ENCODE data around the gene TPP1. TPM values are rescaled to one million over a fixed set of nuclear protein-coding genes. Genes with fewer than 3 reads are reported as not detected.

The TPP1 gene
- polyA plus RNA-seq, 2 of the 4 experiments (the other 2 are of a cell fraction) = 41.6 to 53.2 TPM

DNA sequence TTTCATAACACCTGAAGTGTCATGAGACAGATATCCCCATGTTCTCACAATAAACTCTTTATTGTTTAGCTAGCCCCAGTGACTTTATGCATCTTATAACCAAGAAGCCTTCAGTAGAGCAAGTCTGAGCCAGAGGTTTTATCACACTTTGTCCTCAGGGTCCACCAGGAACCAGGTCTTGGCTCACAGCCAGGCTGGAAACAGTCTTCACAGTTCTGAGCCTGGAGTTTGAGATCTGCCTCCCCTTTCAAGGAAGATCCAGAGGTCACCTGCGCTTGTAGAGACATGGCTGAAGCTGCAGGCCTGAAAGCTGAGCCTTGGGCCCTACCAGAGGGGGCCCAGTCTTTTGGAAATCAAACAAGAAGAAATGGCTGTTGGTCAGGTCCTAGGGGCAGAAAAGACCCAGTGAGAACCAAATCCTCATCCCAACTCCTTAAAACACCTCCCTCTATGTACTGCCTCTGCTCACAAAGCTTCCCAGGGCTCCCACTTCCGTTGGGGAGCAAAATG is 19.3 kb downstream of the TPP1 start:
- CTCF ChIA-PET = interaction anchor here (1.2 to 1.8 kb wide), 2 partner anchors 19 to 69 kb away, joined by 4 to 5 read pairs; no protein-coding TSS in a partner anchor

DNA sequence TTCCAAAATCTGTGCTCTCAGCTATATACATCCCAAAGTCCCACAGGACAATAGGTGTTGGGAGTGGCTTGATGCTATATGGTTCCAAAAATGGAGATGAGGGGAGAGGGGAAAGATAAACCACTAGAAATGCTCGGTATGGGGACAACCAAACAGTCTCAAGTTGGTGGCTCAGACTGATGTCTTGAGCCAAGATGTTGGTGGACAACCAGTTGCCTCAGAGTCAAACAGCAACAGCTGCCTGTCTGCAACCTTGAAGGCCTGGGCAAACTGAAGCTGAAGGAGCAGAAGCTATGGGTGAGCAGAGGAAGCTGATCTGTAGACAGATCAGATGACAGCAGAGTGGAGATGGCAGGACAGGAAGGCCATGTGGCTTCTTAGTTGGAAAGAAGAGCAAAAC is 19.8 kb downstream of the TPP1 start:
- Histone ChIP-seq H3K4me1 (peaks cover 9% of the 10 kb centered on the region; the same call in 2 of the 3 replicates), H3K27ac (no peak overlapping the region), H3K4me2 (no peak overlapping the region), H3K4me3 (no peak overlapping the region), H3K9me3 (no peaks in the 10 kb centered on the region)
- FAIRE-seq = no peak
- DNase-seq (ENCODE audit: low read depth in 1 of 2, low spot score in 1 of 2) = no peak
- 89% methylated on average over 1 of the region's 1 CpG for WGBS (ENCODE audit: missing lambda C conversion rate)
- TF ChIP-seq EP300 (IDR thresholded peaks at IDR 0.05) (no peak), CBX2 (IDR thresholded peaks at IDR 0.05; ENCODE audit: borderline replicate concordance, low read depth) (no peak), POLR2AphosphoS2 (conservative IDR thresholded peaks at IDR 0.05; ENCODE audit: low read length) (no peak), FOSB (CRISPR knock-in tag; IDR thresholded peaks at IDR 0.05) (no peak), HOXB13 (CRISPR knock-in tag; IDR thresholded peaks at IDR 0.05; ENCODE audit: low read depth) (no peak), JUN (IDR thresholded peaks at IDR 0.05) (no peak), ZFP36 (IDR thresholded peaks at IDR 0.05; ENCODE audit: borderline replicate concordance, partially characterized antibody) (no peak), HEYL (CRISPR knock-in tag; IDR thresholded peaks at IDR 0.05) (no peak), HOXB5 (CRISPR knock-in tag; IDR thresholded peaks at IDR 0.05) (no peak), ZC3H11A (IDR thresholded peaks at IDR 0.05) (no peak), FOXS1 (CRISPR knock-in tag; IDR thresholded peaks at IDR 0.05) (no peak), NFE2L2 (conservative IDR thresholded peaks at IDR 0.05; ENCODE audit: low read length) (no peak), RFX5 (IDR thresholded peaks at IDR 0.05) (no peak), EHF (CRISPR knock-in tag; IDR thresholded peaks at IDR 0.05) (no peak), MAFK (IDR thresholded peaks at IDR 0.05; ENCODE audit: partially characterized antibody) (no peak), CEBPB (IDR thresholded peaks at IDR 0.05) (no peak)
- TF ChIP-seq, protein P1, sequence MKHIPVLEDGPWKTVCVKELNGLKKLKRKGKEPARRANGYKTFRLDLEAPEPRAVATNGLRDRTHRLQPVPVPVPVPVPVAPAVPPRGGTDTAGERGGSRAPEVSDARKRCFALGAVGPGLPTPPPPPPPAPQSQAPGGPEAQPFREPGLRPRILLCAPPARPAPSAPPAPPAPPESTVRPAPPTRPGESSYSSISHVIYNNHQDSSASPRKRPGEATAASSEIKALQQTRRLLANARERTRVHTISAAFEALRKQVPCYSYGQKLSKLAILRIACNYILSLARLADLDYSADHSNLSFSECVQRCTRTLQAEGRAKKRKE (CRISPR knock-in tag; IDR thresholded peaks at IDR 0.05; ENCODE audit: low read depth) = no peak
- TF ChIP-seq, protein P2, sequence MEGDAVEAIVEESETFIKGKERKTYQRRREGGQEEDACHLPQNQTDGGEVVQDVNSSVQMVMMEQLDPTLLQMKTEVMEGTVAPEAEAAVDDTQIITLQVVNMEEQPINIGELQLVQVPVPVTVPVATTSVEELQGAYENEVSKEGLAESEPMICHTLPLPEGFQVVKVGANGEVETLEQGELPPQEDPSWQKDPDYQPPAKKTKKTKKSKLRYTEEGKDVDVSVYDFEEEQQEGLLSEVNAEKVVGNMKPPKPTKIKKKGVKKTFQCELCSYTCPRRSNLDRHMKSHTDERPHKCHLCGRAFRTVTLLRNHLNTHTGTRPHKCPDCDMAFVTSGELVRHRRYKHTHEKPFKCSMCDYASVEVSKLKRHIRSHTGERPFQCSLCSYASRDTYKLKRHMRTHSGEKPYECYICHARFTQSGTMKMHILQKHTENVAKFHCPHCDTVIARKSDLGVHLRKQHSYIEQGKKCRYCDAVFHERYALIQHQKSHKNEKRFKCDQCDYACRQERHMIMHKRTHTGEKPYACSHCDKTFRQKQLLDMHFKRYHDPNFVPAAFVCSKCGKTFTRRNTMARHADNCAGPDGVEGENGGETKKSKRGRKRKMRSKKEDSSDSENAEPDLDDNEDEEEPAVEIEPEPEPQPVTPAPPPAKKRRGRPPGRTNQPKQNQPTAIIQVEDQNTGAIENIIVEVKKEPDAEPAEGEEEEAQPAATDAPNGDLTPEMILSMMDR (IDR thresholded peaks at IDR 0.05) = no peak
- CTCF ChIA-PET = interaction anchor here (0.8 to 1.8 kb wide), 3 partner anchors 12 to 69 kb away, joined by 3 to 5 read pairs (median 4); no protein-coding TSS in a partner anchor
- no peak for ATAC-seq
- POLR2A ChIA-PET = no interaction called here

More for the DNA sequence above, 19.3 kb downstream of the TPP1 start:
- POLR2A ChIA-PET = no interaction called here
- Histone ChIP-seq H3K27ac (no peak overlapping the region), H3K9me3 (no peaks in the 10 kb centered on the region), H3K4me1 (peaks cover 13% of the 10 kb centered on the region; the same call in 2 of the 3 replicates), H3K4me3 (no peak overlapping the region), H3K4me2 (no peak overlapping the region)
- DNase-seq (ENCODE audit: low read depth in 1 of 2, low spot score in 1 of 2) = no peak
- 75% methylated on average over 2 of the region's 2 CpGs for WGBS (ENCODE audit: missing lambda C conversion rate)
- no peak for FAIRE-seq
- TF ChIP-seq, protein P3, sequence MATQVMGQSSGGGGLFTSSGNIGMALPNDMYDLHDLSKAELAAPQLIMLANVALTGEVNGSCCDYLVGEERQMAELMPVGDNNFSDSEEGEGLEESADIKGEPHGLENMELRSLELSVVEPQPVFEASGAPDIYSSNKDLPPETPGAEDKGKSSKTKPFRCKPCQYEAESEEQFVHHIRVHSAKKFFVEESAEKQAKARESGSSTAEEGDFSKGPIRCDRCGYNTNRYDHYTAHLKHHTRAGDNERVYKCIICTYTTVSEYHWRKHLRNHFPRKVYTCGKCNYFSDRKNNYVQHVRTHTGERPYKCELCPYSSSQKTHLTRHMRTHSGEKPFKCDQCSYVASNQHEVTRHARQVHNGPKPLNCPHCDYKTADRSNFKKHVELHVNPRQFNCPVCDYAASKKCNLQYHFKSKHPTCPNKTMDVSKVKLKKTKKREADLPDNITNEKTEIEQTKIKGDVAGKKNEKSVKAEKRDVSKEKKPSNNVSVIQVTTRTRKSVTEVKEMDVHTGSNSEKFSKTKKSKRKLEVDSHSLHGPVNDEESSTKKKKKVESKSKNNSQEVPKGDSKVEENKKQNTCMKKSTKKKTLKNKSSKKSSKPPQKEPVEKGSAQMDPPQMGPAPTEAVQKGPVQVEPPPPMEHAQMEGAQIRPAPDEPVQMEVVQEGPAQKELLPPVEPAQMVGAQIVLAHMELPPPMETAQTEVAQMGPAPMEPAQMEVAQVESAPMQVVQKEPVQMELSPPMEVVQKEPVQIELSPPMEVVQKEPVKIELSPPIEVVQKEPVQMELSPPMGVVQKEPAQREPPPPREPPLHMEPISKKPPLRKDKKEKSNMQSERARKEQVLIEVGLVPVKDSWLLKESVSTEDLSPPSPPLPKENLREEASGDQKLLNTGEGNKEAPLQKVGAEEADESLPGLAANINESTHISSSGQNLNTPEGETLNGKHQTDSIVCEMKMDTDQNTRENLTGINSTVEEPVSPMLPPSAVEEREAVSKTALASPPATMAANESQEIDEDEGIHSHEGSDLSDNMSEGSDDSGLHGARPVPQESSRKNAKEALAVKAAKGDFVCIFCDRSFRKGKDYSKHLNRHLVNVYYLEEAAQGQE (IDR thresholded peaks at IDR 0.05) = no peak
- no peak for TF ChIP-seq ZFP36 (IDR thresholded peaks at IDR 0.05; ENCODE audit: borderline replicate concordance, partially characterized antibody)
- ATAC-seq = no peak
